ENCODE measurements around the gene DOCK9. TPM values are rescaled to one million over a fixed set of nuclear protein-coding genes. Genes with fewer than 3 reads are reported as not detected.

DOCK9 gene
- total RNA-seq, 1 donor: 44.5 TPM

DNA sequence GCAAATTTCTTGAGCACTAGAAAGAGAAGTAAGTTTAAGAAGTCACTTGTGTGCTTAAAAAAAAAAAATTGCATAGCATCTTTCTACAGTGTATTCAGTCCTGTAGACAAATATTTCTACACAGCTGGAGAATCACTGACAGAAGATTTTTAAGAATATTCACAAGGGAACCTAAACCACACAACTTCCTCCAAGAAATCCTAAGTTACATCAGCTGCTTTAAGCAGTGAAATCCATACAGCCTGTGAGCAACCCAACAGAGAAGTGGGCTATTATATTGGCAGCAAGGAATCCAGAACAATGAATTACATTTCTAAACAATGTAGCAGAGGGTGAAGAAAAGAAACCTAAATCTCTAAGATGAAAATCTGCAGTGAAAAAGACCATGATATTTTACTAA lies 1.5 kb downstream of the DOCK9 start:
- TF ChIP-seq, protein P1, sequence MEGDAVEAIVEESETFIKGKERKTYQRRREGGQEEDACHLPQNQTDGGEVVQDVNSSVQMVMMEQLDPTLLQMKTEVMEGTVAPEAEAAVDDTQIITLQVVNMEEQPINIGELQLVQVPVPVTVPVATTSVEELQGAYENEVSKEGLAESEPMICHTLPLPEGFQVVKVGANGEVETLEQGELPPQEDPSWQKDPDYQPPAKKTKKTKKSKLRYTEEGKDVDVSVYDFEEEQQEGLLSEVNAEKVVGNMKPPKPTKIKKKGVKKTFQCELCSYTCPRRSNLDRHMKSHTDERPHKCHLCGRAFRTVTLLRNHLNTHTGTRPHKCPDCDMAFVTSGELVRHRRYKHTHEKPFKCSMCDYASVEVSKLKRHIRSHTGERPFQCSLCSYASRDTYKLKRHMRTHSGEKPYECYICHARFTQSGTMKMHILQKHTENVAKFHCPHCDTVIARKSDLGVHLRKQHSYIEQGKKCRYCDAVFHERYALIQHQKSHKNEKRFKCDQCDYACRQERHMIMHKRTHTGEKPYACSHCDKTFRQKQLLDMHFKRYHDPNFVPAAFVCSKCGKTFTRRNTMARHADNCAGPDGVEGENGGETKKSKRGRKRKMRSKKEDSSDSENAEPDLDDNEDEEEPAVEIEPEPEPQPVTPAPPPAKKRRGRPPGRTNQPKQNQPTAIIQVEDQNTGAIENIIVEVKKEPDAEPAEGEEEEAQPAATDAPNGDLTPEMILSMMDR (IDR thresholded peaks at IDR 0.05; ENCODE audit: extremely low read depth, low read depth, low read length): no peak
- no peak for DNase-seq (ENCODE audit: insufficient read length, low spot score, missing footprints)
- Histone ChIP-seq H3K4me2 (ENCODE audit: insufficient read depth, low read length) (no peak overlapping the region), H2AFZ (ENCODE audit: low read length) (no peak overlapping the region), H3K27me3 (ENCODE audit: insufficient read depth, low read length) (no peaks in the 10 kb centered on the region), H3K4me1 (ENCODE audit: insufficient read depth, low read length) (peaks cover 18% of the 10 kb centered on the region), H3K4me3 (ENCODE audit: insufficient read depth, low read length) (no peak overlapping the region), H3K79me2 (ENCODE audit: insufficient read depth, low read length) (peaks cover 3% of the 10 kb centered on the region), H4K20me1 (ENCODE audit: insufficient read depth, low read length) (peaks cover 4% of the 10 kb centered on the region), H3K36me3 (ENCODE audit: insufficient read depth, low read length) (no peaks in the 10 kb centered on the region), H3K9me3 (ENCODE audit: low read depth, low read length) (no peaks in the 10 kb centered on the region), H3K27ac (ENCODE audit: low read depth, low read length) (no peak overlapping the region)

DNA sequence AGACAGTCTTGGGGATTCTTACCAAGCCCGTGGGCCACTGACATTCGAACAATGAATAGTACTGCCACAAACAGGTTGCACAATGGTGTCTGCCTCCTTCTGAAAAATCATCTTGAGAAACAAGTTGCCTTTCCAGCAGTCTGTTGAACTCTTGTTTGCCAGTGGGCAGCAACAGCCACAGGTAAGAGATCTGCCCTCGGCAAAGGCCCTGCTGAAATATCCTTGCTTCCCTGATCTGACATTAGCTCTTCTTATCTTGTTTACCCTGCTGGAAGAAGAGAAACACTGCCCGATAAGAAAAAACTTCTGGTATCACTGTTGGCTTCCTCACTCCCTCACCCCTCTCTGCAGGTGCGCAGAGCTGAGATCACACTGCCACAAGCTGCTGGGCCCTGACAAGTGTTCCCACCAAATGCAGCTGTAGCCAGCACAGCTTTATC lies 2.0 kb downstream of the DOCK9 start:
- no peak for DNase-seq (ENCODE audit: insufficient read length, low spot score, missing footprints)
- peaks cover 18% of the 10 kb centered on the region for H3K4me1 ChIP-seq (ENCODE audit: insufficient read depth, low read length)
- no peak overlapping the region for H3K4me3 ChIP-seq (ENCODE audit: insufficient read depth, low read length)
- no peak overlapping the region for H2AFZ ChIP-seq (ENCODE audit: low read length)
- H3K27me3 ChIP-seq (ENCODE audit: insufficient read depth, low read length): no peaks in the 10 kb centered on the region
- no peaks in the 10 kb centered on the region for H3K36me3 ChIP-seq (ENCODE audit: insufficient read depth, low read length)
- TF ChIP-seq, protein P1 (IDR thresholded peaks at IDR 0.05; ENCODE audit: extremely low read depth, low read depth, low read length): no peak
- H3K4me2 ChIP-seq (ENCODE audit: insufficient read depth, low read length): no peak overlapping the region
- no peak overlapping the region for H3K27ac ChIP-seq (ENCODE audit: low read depth, low read length)
- H4K20me1 ChIP-seq (ENCODE audit: insufficient read depth, low read length): peaks cover 4% of the 10 kb centered on the region
- no peaks in the 10 kb centered on the region for H3K9me3 ChIP-seq (ENCODE audit: low read depth, low read length)
- peaks cover 3% of the 10 kb centered on the region for H3K79me2 ChIP-seq (ENCODE audit: insufficient read depth, low read length)

DNA sequence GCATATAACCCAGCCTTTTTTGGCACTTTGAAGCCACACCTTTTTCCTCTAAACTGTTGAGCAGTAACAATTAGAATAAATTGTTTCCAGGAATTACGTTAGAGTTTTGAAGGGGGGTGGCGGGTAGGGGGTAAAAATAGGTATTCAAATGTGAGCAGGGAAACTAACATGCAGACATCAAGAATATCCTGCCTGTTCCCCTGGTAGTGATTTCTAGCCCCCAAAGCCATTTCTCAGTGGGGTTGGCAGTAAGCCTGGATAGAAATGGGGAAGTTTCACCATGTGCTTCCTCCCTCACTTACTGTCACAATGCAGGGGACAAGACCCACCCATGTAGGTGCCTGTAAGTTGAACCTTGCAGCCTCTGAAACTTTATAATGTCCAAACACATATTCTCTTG lies 3.8 kb downstream of the DOCK9 start:
- no peaks in the 10 kb centered on the region for H3K36me3 ChIP-seq (ENCODE audit: insufficient read depth, low read length)
- TF ChIP-seq, protein P1 (IDR thresholded peaks at IDR 0.05; ENCODE audit: extremely low read depth, low read depth, low read length): no peak
- no peaks in the 10 kb centered on the region for H3K9me3 ChIP-seq (ENCODE audit: low read depth, low read length)
- H2AFZ ChIP-seq (ENCODE audit: low read length): no peak overlapping the region
- no peak overlapping the region for H3K27ac ChIP-seq (ENCODE audit: low read depth, low read length)
- no peak for DNase-seq (ENCODE audit: insufficient read length, low spot score, missing footprints)
- H3K4me1 ChIP-seq (ENCODE audit: insufficient read depth, low read length): peaks cover 18% of the 10 kb centered on the region
- H3K4me3 ChIP-seq (ENCODE audit: insufficient read depth, low read length): no peak overlapping the region
- peaks cover 3% of the 10 kb centered on the region for H3K79me2 ChIP-seq (ENCODE audit: insufficient read depth, low read length)
- peaks cover 4% of the 10 kb centered on the region for H4K20me1 ChIP-seq (ENCODE audit: insufficient read depth, low read length)
- H3K27me3 ChIP-seq (ENCODE audit: insufficient read depth, low read length): no peaks in the 10 kb centered on the region
- H3K4me2 ChIP-seq (ENCODE audit: insufficient read depth, low read length): no peak overlapping the region

DNA sequence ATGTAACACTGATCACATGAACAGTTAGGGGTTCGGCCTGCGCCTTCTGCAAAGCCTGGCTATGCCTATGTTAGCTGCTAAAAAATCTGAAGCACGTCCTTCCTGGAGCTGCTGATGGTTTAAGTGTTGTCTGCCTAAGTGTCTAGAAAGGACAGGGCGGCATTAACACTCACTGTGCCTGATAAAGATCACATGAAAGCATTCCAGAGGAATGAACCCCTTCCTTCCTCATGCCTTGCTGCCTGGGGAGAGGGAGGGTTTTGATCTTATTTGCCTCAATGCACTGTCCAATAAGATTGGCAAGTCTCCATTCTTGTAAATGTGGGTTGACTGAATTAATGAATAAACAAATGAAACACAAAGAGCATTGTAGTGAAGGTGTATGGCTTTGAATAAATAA lies 5.2 kb downstream of the DOCK9 start:
- H3K4me1 ChIP-seq (ENCODE audit: insufficient read depth, low read length): peaks cover 8% of the 10 kb centered on the region
- H3K9me3 ChIP-seq (ENCODE audit: low read depth, low read length): no peaks in the 10 kb centered on the region
- H3K79me2 ChIP-seq (ENCODE audit: insufficient read depth, low read length): peaks cover 3% of the 10 kb centered on the region
- peaks cover 4% of the 10 kb centered on the region for H4K20me1 ChIP-seq (ENCODE audit: insufficient read depth, low read length)
- H3K27me3 ChIP-seq (ENCODE audit: insufficient read depth, low read length): no peaks in the 10 kb centered on the region
- TF ChIP-seq, protein P1 (IDR thresholded peaks at IDR 0.05; ENCODE audit: extremely low read depth, low read depth, low read length): no peak
- no peak overlapping the region for H3K4me3 ChIP-seq (ENCODE audit: insufficient read depth, low read length)
- H3K36me3 ChIP-seq (ENCODE audit: insufficient read depth, low read length): no peaks in the 10 kb centered on the region
- H2AFZ ChIP-seq (ENCODE audit: low read length): no peak overlapping the region
- no peak for DNase-seq (ENCODE audit: insufficient read length, low spot score, missing footprints)
- no peak overlapping the region for H3K4me2 ChIP-seq (ENCODE audit: insufficient read depth, low read length)
- H3K27ac ChIP-seq (ENCODE audit: low read depth, low read length): no peak overlapping the region

Data from osteoblast (primary cell).